ENCODE results near the gene LHFPL6.

Gene LHFPL6

DNA sequence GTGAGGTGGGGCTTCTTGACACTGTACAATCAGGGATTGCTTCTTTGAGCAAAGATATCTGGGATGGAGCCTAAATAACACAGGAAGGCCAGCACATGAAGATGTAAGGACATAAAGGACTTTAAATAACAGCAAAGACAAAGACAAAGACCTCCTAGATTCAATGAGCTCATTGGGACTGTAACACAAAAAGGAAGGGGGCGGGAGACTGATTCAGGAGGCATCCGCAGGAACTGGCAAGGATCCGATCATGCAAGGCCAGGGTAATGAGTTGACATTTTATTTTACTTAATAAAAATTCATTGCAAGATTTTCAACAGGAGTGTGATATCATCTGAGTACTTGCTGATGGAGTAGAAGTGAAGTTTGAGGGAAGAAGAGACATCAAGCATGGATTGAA, 121.5 kb downstream of the LHFPL6 start:
- TF ChIP-seq, protein P1, sequence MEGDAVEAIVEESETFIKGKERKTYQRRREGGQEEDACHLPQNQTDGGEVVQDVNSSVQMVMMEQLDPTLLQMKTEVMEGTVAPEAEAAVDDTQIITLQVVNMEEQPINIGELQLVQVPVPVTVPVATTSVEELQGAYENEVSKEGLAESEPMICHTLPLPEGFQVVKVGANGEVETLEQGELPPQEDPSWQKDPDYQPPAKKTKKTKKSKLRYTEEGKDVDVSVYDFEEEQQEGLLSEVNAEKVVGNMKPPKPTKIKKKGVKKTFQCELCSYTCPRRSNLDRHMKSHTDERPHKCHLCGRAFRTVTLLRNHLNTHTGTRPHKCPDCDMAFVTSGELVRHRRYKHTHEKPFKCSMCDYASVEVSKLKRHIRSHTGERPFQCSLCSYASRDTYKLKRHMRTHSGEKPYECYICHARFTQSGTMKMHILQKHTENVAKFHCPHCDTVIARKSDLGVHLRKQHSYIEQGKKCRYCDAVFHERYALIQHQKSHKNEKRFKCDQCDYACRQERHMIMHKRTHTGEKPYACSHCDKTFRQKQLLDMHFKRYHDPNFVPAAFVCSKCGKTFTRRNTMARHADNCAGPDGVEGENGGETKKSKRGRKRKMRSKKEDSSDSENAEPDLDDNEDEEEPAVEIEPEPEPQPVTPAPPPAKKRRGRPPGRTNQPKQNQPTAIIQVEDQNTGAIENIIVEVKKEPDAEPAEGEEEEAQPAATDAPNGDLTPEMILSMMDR (IDR thresholded peaks at IDR 0.05), result no peak

DNA sequence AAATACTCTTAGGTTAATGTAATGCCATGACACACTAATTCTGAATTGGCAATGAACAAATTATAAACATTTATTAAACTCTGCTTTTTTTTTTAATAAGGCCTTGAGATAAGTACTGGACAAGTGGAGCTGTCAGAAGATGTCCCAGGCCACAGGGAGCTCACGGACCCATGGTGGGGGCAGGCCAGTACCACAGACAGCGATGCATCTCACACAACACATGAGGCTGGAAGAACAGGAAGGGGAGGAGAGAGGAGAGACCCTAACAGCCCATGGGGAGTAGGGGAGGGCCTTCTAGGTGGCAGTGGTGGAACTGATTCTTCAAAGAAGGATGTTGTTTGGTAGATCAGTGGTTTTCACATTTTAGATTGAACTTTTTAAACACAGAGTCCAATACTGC, 128.4 kb downstream of the LHFPL6 start:
- TF ChIP-seq, protein P1 (IDR thresholded peaks at IDR 0.05), result no peak

DNA sequence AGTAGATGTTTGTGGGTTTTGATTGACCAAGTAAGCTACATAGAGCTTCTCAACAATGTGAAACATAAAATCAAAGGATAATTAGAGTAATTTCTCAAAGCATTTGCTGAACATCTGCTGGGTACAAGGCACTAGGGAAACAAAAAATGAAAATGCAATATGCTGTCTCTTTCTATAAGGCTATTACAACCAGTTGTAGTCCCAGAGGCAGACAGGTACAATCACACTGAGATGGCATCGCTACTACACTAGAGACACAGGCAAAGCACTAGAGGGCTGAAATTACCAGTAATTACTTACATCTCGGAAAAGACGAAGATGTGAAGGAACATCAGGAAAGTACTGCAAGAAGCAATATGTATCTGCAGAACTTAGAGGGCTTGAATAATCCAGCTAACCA, 133.3 kb downstream of the LHFPL6 start:
- TF ChIP-seq, protein P1 (IDR thresholded peaks at IDR 0.05), result no peak

DNA sequence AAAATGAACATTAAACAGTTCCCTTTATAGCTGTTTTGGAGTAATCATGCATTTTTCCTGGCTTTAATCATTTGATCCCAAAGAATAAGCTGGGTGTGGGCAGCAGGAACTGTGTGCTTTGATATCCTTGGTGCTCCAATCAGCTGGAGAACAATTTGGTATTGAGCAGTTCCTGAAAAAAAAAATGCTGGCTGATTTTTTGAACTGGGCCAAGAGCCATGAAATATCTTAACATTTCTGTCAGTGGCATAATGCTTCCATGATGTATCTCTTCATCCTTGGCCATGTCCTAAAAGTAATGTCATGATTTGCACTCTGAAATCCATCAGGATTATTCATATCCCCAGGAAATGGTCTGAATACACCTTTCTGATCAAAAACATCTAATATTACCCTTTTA, 134.7 kb downstream of the LHFPL6 start:
- TF ChIP-seq, protein P1 (IDR thresholded peaks at IDR 0.05), result no peak

DNA sequence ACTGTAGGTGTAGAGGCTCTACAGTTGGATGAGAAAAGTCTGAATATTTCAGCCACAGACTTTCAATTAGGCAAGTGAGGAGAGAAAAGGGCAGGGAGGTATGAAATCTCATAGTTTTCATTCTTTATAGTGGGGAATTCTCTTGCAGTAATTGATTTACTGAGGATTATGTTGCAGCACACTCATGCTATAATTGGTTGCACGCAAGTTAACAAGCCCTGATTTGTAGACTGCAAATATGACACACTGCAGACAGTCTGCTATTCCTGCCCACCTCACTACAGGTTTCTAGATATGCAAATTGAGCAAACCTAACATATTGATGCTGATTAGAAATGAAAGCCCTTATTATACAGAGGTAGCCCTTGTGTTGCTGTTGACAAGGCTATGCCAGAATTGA, 139.4 kb downstream of the LHFPL6 start:
- TF ChIP-seq, protein P1 (IDR thresholded peaks at IDR 0.05), result no peak

DNA sequence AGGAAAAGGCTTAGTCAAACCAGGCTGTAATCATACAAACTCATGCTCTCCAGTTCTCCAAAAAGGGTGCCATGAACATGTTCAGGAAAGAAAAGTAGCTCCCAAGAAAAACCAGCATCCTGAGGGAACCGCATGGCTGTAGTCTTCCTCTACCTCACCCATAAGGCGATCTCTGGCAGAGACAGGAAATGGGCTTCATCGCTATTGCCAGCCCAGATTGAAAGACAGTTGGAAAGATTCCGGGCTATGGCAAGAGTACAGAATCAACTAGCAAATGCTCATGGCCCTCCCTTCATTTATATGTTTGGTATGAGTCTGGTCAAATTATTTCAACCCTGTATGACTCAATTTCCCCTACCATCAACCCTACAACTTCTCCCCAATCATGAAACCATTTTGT, 140.1 kb downstream of the LHFPL6 start:
- TF ChIP-seq, protein P1 (IDR thresholded peaks at IDR 0.05), result no peak

DNA sequence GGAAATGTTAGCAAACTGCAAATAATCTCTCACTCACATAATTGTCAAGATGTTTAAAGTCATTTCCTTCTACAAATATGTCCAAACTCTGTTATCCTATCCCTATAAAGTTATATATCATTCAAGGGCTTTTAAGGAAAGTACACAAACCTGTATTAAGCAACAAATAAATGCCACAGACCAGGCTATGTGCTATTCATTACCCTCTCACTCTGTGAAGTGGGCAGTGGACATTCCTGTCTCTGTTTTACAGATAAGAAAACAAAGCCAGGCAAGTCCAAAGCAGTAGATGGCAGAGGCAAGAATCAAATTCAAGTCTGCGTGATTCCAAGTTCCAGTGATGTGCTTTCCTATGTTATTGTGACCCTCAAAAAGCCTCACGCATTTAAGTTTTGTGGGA, 140.6 kb downstream of the LHFPL6 start:
- TF ChIP-seq, protein P1 (IDR thresholded peaks at IDR 0.05), result no peak

DNA sequence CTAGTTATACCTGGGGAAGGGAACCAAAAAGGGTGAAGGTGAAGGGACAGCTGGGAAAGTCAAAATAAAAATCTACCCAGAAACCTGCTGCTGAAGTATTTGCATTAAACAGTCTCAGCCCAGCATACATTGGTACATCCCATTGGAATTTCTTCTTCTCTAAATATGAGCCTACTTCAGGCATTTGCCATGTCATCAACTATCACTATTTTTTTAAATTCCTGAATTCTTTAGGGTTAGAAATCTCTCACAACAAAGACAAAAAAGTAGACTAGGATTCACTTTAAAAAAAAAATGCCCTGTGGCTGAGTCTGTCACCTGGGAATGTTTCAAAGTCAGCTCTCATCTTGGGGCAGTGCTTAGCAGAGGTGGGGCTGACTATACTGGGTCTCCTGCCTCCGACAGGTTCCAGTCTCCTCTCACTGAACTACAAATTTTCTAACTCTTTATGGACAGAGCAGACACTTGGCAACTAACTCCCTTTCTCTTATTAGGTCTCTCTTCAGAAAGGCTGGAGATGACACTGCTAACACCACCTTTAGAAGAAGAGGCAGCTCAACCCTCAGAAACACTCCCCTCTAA, 141.2 kb downstream of the LHFPL6 start:
- TF ChIP-seq, protein P1 (IDR thresholded peaks at IDR 0.05), result no peak
